Fibroblast of skin of right quadriceps (primary cell): ENCODE data around the gene PDLIM3.
"Not testable (repeated sequence)": the region's sequence is repeated elsewhere in the genome, so short reads cannot be mapped to it uniquely, and the experiment has no call there.

Experiments
- DNase-seq: peaks from one replicate; pipeline ENCODE4 v3.0.0-alpha.2; 2013

PDLIM3 gene

GRCh38 chr4:185534866-185535611, at the start of gene PDLIM3:
TSS of gene PDLIM3 (minus strand) at chr4:185535507. CDS start at chr4:185535434, 73 bp downstream.
- DNase-seq, result peak; percentile 19

- no peak for DNase-seq
Measured at GRCh38 chr4:185583813-185584212, 48.5 kb upstream of the PDLIM3 start.

GRCh38 chr4:185582651-185583400, 47.5 kb upstream of the PDLIM3 start:
- DNase-seq, result no peak

- DNase-seq, result no peak
Measured at GRCh38 chr4:185580699-185581098, 45.4 kb upstream of the PDLIM3 start.

GRCh38 chr4:185578284-185578683, 43.0 kb upstream of the PDLIM3 start:
- DNase-seq, result no peak

- DNase-seq, result no peak
Measured at GRCh38 chr4:185576962-185577950, 41.9 kb upstream of the PDLIM3 start.

- DNase-seq, result no peak
Measured at GRCh38 chr4:185576314-185576961, 41.1 kb upstream of the PDLIM3 start.

GRCh38 chr4:185573651-185574199, 38.4 kb upstream of the PDLIM3 start:
- peak; percentile 83 for DNase-seq

GRCh38 chr4:185570727-185571126, 35.4 kb upstream of the PDLIM3 start:
- no peak for DNase-seq

- DNase-seq, result peak; percentile 21
Measured at GRCh38 chr4:185567381-185568376, 32.4 kb upstream of the PDLIM3 start.

- DNase-seq, result peak; percentile 64
Measured at GRCh38 chr4:185566972-185567371, 31.7 kb upstream of the PDLIM3 start.

GRCh38 chr4:185566425-185566824, 31.1 kb upstream of the PDLIM3 start:
- no peak for DNase-seq

GRCh38 chr4:185565696-185566095, 30.4 kb upstream of the PDLIM3 start:
- no peak for DNase-seq

GRCh38 chr4:185564349-185564748, 29.0 kb upstream of the PDLIM3 start:
- DNase-seq, result no peak

GRCh38 chr4:185562531-185562930, 27.2 kb upstream of the PDLIM3 start:
- DNase-seq, result no peak

GRCh38 chr4:185560316-185560715, 25.0 kb upstream of the PDLIM3 start:
- DNase-seq, result no peak

- DNase-seq, result peak; percentile 74
Measured at GRCh38 chr4:185559915-185560281, 24.6 kb upstream of the PDLIM3 start.

GRCh38 chr4:185559251-185559914, 24.1 kb upstream of the PDLIM3 start:
- not testable (repeated sequence) for DNase-seq

GRCh38 chr4:185554365-185555126, 19.2 kb upstream of the PDLIM3 start:
- DNase-seq, result no peak

- no peak for DNase-seq
Measured at GRCh38 chr4:185552254-185552653, 16.9 kb upstream of the PDLIM3 start.
